Measurements from ENCODE around the gene FOXO3.

GRCh38 chr6:108693430-108694154 is 132.9 kb downstream of the FOXO3 start:
- TF ChIP-seq, protein P1, sequence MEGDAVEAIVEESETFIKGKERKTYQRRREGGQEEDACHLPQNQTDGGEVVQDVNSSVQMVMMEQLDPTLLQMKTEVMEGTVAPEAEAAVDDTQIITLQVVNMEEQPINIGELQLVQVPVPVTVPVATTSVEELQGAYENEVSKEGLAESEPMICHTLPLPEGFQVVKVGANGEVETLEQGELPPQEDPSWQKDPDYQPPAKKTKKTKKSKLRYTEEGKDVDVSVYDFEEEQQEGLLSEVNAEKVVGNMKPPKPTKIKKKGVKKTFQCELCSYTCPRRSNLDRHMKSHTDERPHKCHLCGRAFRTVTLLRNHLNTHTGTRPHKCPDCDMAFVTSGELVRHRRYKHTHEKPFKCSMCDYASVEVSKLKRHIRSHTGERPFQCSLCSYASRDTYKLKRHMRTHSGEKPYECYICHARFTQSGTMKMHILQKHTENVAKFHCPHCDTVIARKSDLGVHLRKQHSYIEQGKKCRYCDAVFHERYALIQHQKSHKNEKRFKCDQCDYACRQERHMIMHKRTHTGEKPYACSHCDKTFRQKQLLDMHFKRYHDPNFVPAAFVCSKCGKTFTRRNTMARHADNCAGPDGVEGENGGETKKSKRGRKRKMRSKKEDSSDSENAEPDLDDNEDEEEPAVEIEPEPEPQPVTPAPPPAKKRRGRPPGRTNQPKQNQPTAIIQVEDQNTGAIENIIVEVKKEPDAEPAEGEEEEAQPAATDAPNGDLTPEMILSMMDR (IDR thresholded peaks at IDR 0.05), result no peak
- TF ChIP-seq POLR2A (IDR thresholded peaks at IDR 0.05) (no peak), POLR2AphosphoS5 (IDR thresholded peaks at IDR 0.05) (no peak)
